Esophagus (tissue), 2 donors: ENCODE results near the gene LPAR6. TPM values are rescaled to one million over a fixed set of nuclear protein-coding genes. Genes with fewer than 3 reads are reported as not detected.

Experiments
- H3K27ac ChIP-seq, 2 donors: one replicate each; pipeline ENCODE4 v1.5.1; 2013; ENCODE audit warnings: low read depth in 2 of 2, mild to moderate bottlenecking in 2 of 2, inconsistent platforms in 1 of 2, low read length in 1 of 2, moderate library complexity in 1 of 2
- H3K27me3 ChIP-seq, 2 donors: one replicate each; pipeline ENCODE4 v1.6.1; 2013; ENCODE audit warnings: low read length in 2 of 2, control low read depth in 1 of 2, mild to moderate bottlenecking in 1 of 2; ENCODE audit not compliant: insufficient read depth in 2 of 2, control insufficient read depth in 1 of 2
- H3K36me3 ChIP-seq, 2 donors: one replicate each; pipeline ENCODE4 v1.6.1; 2013; ENCODE audit warnings: low read length in 1 of 2; ENCODE audit not compliant: control insufficient read depth in 2 of 2, insufficient read depth in 2 of 2
- H3K4me1 ChIP-seq, 2 donors: one replicate each; pipeline ENCODE4 v1.6.1; 2013; ENCODE audit warnings: low read length in 1 of 2; ENCODE audit not compliant: control insufficient read depth in 2 of 2, insufficient read depth in 2 of 2
- H3K4me3 ChIP-seq, 2 donors: one replicate each; pipeline ENCODE4 v1.5.1; 2013; ENCODE audit warnings: low read length in 2 of 2, mild to moderate bottlenecking in 2 of 2, low read depth in 1 of 2, moderate library complexity in 1 of 2
- H3K9me3 ChIP-seq, 2 donors: one replicate each; pipeline ENCODE4 v1.6.1; 2013; ENCODE audit warnings: mild to moderate bottlenecking in 2 of 2, low read depth in 1 of 2, low read length in 1 of 2, moderate library complexity in 1 of 2; ENCODE audit not compliant: control insufficient read depth in 2 of 2, insufficient read depth in 1 of 2
- WGBS, 2 donors: extraction: QIAGEN DNeasy Blood & Tissue Kit; methylation state at CpG; one replicate each; pipeline ENCODE4 v1.1.7; 2013; 5-methylcytosine and 5-hydroxymethylcytosine counted together
- polyA plus RNA-seq, 2 donors: library from polyadenylated mRNA; stranded (reverse); fragments of 200-250 nt; gene quantifications; one replicate each; pipeline ENCODE4 v1.2.3, GENCODE V29; 2013
- donor health status: healthy with polysubstance abuse.
- donor health status: Bipolar disorder and iron deficiency.

LPAR6 gene
- polyA plus RNA-seq, 2 donors, result 57.6 to 87.5 TPM

DNA sequence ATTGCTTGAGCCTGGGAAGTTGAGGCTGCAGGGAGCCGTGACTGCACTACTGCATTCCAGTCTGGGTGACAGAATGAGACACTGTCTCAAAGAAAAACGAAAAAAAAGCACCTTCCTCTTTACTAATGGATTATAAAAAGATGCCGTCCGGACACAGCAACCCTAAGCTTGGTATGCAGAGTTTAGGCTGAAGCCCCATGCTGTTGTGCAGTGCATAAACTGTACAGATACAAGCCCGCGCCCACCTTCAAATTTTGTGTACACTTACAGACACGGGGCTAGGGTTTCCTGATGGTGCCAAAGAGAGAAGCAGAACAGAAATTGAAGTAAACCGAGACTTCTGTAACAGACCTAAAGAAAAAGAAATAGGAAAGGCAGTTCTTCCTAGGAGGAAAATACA, 9.0 kb downstream of the LPAR6 start:
- no peaks in the 10 kb centered on the region for H3K9me3 ChIP-seq
- no peak overlapping the region for H3K4me3 ChIP-seq
- WGBS, 2 donors, result 79% methylated on average over 8 of the region's 8 CpGs
- H3K27ac ChIP-seq, result peak overlapping the region; percentile 48 to 78
- H3K36me3 ChIP-seq, result no peaks in the 10 kb centered on the region
- H3K4me1 ChIP-seq, result peaks cover 0 to 3% of the 10 kb centered on the region in 2 donors
- H3K27me3 ChIP-seq, result no peaks in the 10 kb centered on the region

DNA sequence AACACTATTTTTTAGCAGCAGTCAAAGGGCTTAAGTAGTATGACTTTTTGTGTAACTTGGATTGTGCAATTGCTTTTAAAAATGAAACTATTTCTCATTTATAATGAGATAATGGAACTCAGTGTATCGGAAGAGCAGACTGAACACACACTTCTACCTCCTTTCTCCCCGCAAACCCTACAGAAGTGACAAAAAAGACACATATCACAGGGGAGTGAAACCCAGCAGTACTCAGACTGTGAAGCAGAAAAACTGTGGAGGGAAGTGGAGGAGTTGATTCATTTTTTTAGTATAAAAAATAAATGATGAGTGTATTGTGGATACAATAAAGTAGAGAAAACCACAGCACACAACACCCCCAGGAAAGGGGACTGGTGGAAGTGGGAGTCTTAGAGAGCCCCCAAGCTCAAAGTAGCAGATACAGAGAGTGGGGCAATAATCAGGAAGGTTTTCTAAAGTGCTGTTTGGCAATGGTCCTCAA, 9.7 kb downstream of the LPAR6 start:
- Histone ChIP-seq H3K4me3 (no peak overlapping the region), H3K36me3 (no peaks in the 10 kb centered on the region), H3K27ac (peak overlapping the region; percentile 48 to 78), H3K9me3 (no peaks in the 10 kb centered on the region), H3K27me3 (no peaks in the 10 kb centered on the region), H3K4me1 (peaks cover 0 to 3% of the 10 kb centered on the region in 2 donors)
- 25 to 45% methylated on average over 2 of the region's 2 CpGs for WGBS, 2 donors

DNA sequence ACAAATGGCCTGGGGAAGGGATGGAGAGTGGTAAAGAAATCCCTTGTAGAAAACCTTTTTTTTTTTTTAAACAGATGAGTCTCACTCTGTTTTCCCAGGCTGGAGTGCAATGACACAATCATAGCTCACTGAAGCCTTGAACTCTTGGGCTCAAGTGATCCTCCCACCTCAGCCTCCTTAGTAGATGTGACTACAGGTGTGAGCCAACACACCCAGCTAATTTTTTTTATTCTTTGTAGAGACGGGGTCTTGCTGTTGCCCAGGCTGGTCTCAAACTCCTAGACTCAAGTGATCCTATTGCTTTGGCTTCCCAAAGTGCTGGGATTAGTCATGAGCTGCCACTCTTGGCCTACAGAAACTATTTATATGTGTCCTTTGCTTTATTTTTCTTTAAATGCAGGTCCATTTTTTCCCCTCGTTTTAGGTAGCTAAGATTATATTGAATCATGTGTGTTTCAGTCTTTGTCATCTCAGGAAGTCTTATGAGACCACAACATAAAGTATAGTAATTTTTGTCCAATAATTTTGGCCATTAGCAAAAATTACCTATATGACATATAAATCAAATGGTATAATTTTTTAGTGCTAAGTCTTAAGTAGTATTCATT, 10.5 kb downstream of the LPAR6 start:
- peak overlapping the region; percentile 50 to 64 for H3K27ac ChIP-seq

GRCh38 chr13:48401480-48401879, 11.4 kb downstream of the LPAR6 start:
- Histone ChIP-seq H3K4me3 (no peak overlapping the region), H3K36me3 (no peaks in the 10 kb centered on the region), H3K27me3 (no peaks in the 10 kb centered on the region), H3K4me1 (peaks cover 0 to 3% of the 10 kb centered on the region in 2 donors), H3K27ac (no peak overlapping the region), H3K9me3 (no peaks in the 10 kb centered on the region)
- 15 to 27% methylated on average over 2 of the region's 2 CpGs for WGBS, 2 donors

More for the DNA sequence above, 10.5 kb downstream of the LPAR6 start:
- no peaks in the 10 kb centered on the region for H3K9me3 ChIP-seq
- H3K36me3 ChIP-seq, result no peaks in the 10 kb centered on the region
- H3K4me1 ChIP-seq, result peaks cover 0 to 3% of the 10 kb centered on the region in 2 donors
- H3K4me3 ChIP-seq, result no peak overlapping the region
- no peaks in the 10 kb centered on the region for H3K27me3 ChIP-seq
- WGBS, 2 donors, result 37 to 58% methylated on average over 2 of the region's 2 CpGs

DNA sequence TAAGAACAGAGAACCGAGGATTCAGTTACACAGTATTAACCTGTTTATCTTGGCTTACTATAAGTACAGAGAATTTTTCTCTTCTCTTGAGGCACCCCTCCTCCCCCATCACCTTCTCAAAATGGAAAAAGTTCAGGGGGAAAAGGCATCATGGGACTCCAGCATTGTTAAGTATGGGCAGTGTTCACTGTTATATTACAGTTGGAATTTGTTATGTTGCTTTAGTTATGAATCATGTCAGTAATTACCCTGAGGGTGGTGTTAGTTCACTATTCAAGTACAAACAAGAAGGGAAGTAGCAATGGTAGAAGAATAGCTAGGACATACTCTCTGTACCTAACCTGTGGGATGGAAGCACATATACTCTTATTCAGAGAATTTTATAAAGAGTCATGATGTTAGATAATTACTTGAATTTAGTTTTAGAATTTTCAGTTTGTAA, 12.0 kb downstream of the LPAR6 start:
- WGBS, 2 donors, result 25% methylated on average over 1 of the region's 1 CpG
- Histone ChIP-seq H3K9me3 (no peaks in the 10 kb centered on the region), H3K36me3 (no peaks in the 10 kb centered on the region), H3K4me3 (no peak overlapping the region), H3K27ac (peak overlapping the region in 1 of 2 donors; percentile 77), H3K27me3 (no peaks in the 10 kb centered on the region), H3K4me1 (peaks cover 0 to 3% of the 10 kb centered on the region in 2 donors)

GRCh38 chr13:48400090-48400694, 12.7 kb downstream of the LPAR6 start:
- H3K4me1 ChIP-seq, result peaks cover 0 to 3% of the 10 kb centered on the region in 2 donors
- peak overlapping the region in 1 of 2 donors; percentile 80 for H3K27ac ChIP-seq

GRCh38 chr13:48398450-48399095, 14.3 kb downstream of the LPAR6 start:
- Histone ChIP-seq H3K27me3 (no peaks in the 10 kb centered on the region), H3K9me3 (no peaks in the 10 kb centered on the region), H3K36me3 (peaks cover 0 to 2% of the 10 kb centered on the region in 2 donors), H3K4me1 (no peaks in the 10 kb centered on the region), H3K4me3 (no peak overlapping the region), H3K27ac (no peak overlapping the region)

More at GRCh38 chr13:48400090-48400694, 12.7 kb downstream of the LPAR6 start:
- H3K36me3 ChIP-seq, result no peaks in the 10 kb centered on the region
- H3K4me3 ChIP-seq, result no peak overlapping the region
- 54 to 65% methylated on average over 2 of the region's 2 CpGs for WGBS, 2 donors
- no peaks in the 10 kb centered on the region for H3K9me3 ChIP-seq
- no peaks in the 10 kb centered on the region for H3K27me3 ChIP-seq

GRCh38 chr13:48397744-48398143, 15.2 kb downstream of the LPAR6 start:
- Histone ChIP-seq H3K4me1 (no peaks in the 10 kb centered on the region), H3K36me3 (peaks cover 0 to 2% of the 10 kb centered on the region in 2 donors), H3K4me3 (no peak overlapping the region), H3K27me3 (no peaks in the 10 kb centered on the region), H3K27ac (no peak overlapping the region), H3K9me3 (no peaks in the 10 kb centered on the region)
- WGBS, 2 donors, result 55 to 57% methylated on average over 1 of the region's 1 CpG

DNA sequence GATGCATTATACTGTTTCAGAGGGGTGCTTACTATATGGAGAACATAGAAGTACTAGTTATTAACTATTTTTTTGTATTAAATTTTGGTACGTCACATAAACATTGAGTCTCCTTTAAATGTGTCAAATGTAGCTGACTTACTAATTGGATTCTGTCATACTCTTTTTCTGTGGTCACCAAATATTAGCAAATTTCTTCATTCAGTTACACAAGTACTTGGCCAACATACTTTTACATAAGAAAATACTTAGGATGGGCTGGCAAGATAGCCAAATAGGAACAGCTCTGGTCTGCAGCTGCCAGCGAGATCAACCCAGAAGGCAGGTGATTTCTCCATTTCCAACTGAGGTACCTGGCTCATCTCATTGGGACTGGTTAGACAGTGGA, 19.2 kb downstream of the LPAR6 start:
- H3K4me3 ChIP-seq, result no peak overlapping the region
- H3K27ac ChIP-seq, result no peak overlapping the region
- H3K9me3 ChIP-seq, result no peaks in the 10 kb centered on the region
- H3K4me1 ChIP-seq, result no peaks in the 10 kb centered on the region
- WGBS, 2 donors, result 94% methylated on average over 2 of the region's 2 CpGs
- H3K27me3 ChIP-seq, result no peaks in the 10 kb centered on the region
- H3K36me3 ChIP-seq, result peaks cover 0 to 2% of the 10 kb centered on the region in 2 donors
